Measurements from ENCODE around the gene LGI2.
"Not testable (repeated sequence)": the region's sequence is repeated elsewhere in the genome, so short reads cannot be mapped to it uniquely, and the experiment has no call there.

Gene LGI2, protein sequence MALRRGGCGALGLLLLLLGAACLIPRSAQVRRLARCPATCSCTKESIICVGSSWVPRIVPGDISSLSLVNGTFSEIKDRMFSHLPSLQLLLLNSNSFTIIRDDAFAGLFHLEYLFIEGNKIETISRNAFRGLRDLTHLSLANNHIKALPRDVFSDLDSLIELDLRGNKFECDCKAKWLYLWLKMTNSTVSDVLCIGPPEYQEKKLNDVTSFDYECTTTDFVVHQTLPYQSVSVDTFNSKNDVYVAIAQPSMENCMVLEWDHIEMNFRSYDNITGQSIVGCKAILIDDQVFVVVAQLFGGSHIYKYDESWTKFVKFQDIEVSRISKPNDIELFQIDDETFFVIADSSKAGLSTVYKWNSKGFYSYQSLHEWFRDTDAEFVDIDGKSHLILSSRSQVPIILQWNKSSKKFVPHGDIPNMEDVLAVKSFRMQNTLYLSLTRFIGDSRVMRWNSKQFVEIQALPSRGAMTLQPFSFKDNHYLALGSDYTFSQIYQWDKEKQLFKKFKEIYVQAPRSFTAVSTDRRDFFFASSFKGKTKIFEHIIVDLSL

DNA sequence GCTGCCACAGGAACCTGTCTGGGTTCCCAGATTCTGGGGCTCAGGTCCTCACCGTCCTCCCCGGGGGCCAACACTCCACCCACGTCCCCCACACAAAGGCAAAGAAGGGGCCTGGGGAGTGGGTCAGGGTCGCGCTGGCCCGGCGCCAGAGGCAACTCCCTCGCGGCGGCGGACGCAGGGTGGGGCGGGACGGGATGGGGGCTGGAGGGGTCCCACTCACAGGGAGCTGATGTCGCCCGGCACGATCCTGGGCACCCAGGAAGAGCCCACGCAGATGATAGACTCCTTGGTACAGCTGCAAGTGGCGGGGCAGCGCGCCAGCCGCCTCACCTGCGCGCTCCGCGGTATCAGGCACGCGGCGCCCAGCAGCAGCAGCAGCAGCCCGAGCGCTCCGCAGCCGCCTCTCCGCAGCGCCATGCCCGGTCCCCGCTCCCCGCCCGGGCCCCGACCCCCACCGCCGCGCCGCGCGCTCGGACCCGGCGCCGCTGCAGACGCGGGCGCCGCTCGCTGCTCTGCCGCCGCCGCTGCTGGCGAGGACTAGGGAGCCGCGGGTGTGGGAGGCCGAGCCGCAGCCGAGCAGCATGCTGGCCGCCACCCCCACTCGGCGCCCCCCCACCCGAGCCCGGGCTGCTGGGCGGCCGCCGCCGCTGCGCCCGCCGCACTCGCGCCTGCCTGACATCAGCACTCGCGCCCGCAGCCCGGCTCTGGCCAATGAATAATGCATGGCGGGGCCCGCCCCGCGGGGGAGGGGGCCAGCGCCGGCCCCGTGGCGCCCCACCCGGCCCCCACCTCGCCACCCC, at the start of gene LGI2:
Gene LGI2, minus strand, starts transcription at position 670 of the 800 bp plus-strand sequence. Its CDS starts 253 bp downstream, at position 417.
- no peak for DNase-seq (ENCODE audit: low spot score)

DNA sequence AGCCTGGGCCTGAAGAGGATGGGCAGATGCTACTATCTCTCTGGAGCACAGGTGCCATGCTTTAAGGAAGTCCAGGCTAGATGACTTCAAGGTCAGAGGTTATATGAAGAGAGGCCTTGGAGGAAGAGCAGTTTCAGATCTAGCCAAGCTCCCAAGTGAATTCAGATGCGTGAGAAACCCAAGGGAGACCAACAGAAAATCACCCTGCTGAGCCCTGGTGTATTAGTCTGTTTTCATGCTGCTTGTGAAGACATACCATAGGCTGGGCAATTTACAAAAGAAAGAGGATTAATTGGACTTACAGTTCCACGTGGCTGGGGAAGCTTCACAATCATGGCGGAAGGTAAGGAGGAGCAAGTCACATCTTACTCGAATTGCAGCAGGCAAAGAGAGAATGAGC, 47.8 kb upstream of the LGI2 start:
- DNase-seq (ENCODE audit: low spot score): no peak

DNA sequence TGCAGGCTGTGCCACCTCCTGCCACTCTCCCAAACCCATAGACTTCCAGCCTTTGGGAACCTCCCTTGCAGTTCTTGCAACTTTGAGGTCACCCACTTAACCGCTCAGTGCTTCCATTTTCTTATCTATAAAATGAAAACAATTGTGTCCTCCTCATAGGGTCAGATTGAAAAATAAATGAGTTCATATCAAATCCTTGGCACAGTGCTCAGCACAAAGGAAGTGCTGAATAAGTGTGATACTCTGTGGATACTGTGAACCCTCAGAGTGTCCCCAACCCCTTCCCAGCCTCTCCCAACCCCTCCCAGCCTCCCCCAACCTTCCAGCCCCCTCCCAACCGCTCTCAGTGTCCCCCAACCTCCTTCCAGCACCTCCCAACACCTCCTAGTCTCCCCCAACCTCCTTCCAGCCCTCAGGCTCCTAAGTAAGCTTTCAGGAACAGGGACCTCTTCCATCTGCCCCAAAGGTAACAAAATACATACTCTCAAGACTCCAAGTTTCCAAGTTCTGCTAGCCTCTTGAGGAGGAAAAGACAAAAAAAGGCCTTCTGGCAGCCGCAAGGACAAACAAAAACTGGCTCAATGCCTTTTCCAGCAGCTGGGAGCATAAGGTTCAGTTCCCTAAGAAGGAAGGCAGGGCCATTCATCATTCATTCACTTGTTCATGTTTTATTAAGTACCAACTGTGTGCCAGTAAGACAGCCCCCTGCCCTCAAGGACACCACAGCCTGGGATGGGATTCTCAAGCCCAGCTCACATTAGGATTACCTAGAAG, 46.1 kb upstream of the LGI2 start:
- no peak for DNase-seq (ENCODE audit: low spot score)

DNA sequence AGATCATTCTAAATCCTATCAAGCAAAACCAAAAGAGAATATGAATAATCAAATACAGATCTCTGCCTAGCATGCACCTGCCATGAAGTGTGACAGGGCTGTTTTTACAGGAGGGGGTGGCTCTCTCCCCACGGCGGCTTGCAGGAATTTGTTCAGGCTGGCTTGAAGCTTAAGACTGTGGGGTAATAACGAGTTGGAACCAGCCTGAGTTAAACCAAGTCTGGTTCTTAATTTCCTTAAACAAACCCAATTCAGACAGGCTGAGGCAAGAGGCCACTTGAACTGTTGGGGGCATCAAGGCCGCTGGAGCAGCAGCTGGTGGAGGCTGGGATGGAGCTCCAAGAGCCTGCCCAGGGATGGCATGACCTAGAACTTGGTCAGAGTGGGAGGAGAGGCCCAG, 45.1 kb upstream of the LGI2 start:
- DNase-seq (ENCODE audit: low spot score): no peak

DNA sequence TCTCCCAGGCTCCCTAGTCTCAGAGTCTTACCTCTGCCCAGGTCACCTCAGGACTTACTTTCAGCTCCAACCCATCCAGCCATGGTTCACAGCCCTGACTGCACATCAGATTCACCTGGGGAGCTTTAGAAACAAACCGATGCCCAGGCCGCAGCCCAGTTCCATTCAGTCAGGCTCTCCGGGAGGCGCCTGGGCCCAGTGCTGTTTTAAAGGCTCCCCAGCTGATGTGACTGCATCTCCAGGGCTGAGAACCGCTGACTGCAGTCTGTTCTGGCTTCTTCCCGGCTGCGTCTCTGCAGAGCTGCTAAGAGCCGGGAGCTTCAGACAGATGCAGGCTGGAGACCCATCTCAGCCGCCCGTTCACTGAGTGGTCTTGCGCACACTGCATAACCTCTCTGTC, 44.4 kb upstream of the LGI2 start:
- no peak for DNase-seq (ENCODE audit: low spot score)

DNA sequence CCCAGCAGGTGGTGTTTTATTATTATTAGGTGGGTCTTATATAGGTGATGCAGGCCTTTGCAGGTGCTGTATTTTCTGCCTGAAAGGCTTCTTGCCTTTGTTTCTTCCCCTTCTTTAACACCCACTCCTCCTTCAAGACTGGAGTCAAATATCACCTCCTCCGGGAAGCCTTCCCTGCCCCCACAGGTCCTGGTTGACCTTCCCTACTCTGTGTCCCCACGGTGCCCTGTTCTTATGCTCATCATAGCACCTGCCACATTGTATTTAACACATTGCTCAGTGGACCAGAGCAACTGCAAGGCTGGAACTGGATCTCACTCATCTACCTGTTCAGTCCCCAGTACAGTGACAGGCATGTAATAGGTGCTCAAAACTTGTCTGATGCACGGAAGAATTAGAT, 39.8 kb upstream of the LGI2 start:
- DNase-seq (ENCODE audit: low spot score): no peak

DNA sequence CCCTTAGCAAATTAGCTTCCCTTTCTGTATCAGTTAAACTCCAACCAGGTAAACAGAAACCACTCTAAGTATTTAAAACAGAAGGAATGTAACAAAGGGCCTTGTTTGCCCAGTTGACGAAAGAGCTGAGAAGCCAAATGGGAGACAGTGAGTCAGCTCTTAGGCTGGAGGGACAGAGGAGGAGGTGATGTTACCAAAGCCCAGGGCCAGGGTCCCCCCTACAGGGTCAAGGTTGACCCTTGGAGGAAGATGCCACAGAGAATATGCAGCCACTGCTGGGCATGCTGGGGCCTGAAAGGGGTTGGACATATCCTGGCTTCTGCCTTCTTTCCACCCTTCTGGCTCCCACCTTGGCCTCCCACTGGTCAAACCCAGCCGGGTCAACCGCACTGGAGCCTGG, 38.3 kb upstream of the LGI2 start:
- DNase-seq (ENCODE audit: low spot score): no peak

DNA sequence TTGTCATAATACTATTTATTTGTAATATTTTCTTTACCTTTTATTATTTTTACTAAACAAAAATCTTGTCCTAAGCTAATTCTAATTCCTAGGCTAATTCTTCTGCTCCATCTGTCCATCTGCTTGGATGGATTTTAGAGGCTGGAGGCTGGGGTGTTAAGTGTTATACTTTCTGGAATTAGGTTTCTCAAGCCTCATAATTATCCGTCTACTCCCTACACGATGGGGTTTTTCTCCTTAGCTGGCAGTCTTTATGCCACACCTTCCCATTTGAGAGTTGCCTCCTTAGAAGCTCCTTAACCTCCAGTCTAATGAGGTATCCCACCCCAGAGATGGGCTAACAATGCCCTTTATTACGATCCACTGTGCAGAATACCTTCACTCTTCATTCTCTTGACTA, 37.6 kb upstream of the LGI2 start:
- no peak for DNase-seq (ENCODE audit: low spot score)

DNA sequence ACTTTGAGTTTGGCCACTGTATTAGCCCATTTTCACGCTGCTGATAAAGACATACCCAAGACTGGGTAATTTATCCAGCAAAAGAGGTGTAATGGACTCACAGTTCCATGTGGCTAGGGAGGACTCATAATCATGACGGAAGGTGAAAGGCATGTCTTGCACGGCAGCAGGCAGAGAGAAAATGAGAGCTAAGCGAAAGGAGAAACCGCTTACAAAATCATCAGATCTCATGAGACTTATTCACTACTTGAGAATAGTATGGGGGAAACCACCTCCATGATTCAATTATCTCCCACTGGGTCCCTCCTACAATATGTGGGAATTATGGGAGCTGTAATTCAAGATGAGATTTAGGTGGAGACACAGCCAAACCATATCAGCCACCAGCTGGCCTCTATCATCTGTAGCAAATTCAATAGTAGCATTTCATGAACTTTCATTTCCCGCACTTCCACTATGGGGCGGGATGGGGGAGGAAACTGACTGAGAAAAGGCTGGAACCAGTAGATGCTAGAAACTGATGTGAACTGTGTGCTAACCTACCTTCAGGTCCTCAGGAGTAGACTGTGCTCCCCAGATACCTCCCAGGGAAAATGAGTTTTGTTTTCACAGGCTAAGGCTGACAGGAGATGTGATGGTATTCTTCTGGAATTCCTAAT, 35.3 kb upstream of the LGI2 start:
- no peak for DNase-seq (ENCODE audit: low spot score)

DNA sequence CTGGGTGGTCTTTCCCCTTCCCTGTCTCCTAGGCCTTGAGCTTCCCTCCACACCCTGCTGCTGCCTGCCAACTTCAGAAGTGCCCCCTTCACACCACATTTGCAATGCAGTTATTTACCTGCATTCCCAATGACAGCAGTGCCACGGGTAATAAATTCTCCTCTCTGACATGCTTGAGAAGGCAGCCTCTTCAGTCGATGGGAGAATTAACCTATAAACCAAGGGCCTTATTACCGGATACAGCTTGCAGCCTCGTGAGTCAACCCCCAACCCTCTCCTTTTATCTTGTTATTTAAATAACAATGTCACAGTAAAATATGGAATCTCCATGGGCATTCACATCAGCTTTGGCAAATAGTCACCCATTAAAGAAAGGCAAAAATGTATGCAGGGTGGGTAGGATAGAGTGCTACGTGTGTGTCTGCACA, 34.7 kb upstream of the LGI2 start:
- DNase-seq (ENCODE audit: low spot score): no peak

DNA sequence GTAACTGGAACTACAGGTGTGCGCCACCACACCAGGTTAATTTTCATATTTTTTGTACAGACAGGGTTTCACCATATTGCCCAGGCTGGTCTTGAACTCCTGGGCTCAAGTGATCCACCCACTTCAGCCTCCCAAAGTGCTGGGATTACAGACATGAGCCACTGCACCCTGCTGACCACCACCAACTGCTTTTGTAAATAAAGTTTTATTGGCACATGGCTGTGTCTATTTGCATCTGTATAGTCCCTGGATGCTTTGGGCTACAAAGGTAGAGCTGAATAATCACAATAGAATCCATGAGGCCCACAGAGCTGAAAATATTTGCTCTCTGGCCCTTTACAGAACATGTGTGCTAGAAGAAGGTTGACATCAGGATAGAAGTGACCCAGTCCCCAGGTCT, 33.7 kb upstream of the LGI2 start:
- DNase-seq (ENCODE audit: low spot score): not testable (repeated sequence)

DNA sequence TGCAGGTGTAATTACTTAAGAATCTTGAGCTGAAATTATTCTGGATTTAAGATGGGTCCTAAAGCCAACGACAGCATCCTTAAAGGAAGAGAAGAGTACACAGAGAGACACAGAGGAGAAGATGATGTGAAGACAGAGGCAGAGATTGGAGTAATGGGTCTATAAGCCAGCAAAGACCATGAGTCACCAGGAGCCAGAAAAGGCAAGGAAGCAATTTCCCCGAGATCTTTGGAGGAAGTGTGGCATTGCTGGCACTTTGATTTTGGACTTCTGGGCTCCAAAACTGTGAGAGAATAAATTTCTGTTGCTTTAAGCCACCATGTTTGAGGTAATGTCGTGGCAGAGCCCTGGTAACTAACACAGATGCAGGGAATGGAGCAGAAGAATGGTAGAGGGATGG, 32.4 kb upstream of the LGI2 start:
- DNase-seq (ENCODE audit: low spot score): no peak

DNA sequence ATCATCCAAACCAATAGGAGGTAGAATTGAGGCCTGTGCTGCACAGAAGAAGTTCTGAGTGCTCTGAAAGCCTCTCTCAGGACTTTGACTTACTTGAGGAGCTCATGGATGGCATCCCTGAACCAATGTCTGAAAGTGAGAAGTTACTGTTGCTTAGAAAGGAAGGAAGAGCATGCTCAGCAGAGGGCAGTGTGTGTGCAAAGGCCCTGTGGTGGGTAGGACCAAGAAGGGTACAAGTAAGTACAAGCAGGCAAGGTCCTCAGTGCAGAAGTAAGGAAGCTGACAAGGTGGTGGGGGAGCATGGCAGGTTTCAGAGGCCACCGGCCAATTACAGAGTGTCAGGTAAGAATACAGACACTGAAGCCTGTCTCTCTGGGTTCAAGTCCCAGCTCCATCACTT, 31.4 kb upstream of the LGI2 start:
- no peak for DNase-seq (ENCODE audit: low spot score)

DNA sequence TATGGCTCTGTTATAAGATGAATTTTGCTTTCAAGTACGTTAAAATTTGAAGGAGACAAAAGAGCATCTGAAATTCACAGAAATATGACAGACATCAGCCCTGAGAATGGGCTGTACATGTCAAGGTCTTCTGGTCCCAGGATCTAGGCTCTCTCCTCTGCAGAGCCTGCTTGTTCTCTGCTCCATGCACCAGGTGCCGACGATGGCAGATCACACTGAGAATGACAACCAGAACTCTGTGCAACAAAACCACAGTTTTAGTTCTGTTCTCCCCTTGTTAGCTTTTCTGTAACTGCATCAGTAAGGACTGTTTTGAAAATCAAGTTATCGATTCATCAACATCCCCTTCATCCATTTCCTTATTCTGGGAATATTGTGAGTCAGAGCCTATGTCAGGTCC, 30.9 kb upstream of the LGI2 start:
- DNase-seq (ENCODE audit: low spot score): no peak

DNA sequence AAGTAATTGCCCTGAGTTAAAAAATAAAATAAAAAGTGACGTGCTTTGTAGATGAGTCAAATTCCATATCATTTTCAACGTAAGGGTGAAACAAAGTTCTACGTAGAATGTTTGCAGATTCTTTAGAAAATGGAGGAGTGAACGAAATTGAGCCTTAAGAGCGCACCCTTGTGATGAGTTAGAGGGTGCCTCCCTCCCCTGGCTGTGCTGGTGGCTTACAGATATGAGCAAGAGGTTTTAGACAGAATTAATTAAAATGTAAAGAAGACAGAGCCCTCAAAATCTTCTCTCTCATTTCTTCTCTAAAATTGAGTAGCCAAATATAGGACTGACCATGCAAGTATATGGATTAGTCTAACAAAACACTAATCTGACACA, 30.2 kb upstream of the LGI2 start:
- no peak for DNase-seq (ENCODE audit: low spot score)

DNA sequence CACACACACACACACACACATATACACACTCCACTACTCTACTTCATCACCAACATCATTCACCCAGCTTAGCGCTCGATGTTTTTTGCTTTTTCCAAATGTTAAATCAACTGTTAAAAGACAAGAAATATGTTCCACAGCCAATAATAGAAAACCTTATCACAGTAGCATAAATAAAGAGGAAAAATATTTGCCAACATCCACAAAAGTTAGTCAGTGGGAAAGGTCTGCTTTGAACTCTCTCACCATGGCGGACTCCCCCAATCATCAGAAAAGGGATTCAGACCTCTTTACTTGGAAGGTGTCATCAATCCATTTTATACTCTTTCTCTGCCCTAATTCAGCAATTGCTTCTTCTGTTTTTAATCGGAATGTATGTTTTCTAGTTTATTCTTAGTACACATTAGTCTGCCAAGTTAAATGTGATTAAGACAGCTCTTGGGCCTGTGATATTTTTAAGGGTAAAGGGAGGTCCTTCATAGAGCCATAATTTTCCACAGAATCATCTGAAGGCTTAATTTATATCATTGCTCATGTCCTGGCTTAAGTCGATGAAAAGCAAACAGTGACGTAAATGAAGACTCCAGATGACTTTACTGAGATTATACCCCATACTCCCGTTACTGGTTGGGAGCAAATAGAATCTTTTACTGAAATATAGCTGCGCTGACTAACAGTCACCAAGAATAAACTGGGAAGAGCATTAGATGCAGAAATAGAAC, 29.7 kb upstream of the LGI2 start:
- no peak for DNase-seq (ENCODE audit: low spot score)

DNA sequence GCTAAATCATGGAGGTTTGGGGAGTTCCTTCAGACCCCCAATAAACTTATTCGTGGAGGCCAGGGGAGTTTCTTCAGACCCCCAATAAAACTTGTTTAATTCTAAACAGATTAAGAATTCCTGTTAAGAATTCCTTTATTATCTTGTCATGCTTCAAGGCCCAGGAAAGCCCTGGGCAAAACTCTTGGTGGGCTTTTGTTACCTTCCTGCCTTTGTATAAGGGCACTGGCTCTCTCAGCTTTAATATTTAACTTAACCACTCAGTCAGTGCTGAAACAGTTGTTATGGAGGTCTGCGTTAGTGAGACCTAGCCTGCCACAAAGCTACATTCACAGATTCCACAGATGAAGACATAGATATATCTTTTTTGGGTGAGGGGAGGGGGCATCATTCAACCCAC, 29.0 kb upstream of the LGI2 start:
- no peak for DNase-seq (ENCODE audit: low spot score)

DNA sequence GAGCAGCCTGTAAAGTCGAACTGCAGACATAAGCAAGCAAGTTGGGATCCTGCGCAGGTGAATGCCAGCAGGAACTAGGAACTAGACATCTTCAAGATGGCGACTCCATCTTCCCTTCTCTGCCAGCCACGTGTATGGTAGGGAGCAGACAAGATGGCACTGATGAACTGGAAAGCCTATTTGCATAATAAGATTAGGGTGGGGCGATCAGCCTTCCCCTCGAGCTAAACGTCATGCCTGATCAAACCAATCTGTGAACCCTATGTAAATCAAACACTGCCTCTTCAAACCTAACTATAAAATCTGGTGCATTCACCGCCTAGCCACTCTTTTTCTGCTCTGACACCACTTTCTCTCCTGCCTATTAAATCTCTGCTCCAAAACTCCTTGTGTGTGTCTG, 28.1 kb upstream of the LGI2 start:
- DNase-seq (ENCODE audit: low spot score): no peak

DNA sequence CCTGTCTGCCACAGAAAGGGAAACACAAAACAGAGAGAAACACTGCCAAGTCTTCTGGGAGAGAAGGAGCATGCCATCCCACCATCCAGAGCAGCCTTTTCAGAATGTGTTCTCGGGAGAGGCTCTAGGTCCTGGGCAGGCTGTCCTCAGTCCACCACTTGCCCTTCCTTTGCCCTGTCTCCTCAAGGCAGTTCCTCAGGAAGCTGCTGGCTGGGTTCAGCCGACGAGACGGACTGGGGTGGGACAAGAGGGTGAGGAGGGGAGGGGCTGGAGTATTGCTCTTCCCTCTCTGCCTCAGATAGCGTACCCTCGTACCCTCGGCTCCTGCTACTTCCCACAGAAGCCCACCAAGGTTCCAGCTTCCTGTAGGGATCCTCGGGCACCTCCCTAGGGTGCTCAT, 26.6 kb upstream of the LGI2 start:
- no peak for DNase-seq (ENCODE audit: low spot score)

DNA sequence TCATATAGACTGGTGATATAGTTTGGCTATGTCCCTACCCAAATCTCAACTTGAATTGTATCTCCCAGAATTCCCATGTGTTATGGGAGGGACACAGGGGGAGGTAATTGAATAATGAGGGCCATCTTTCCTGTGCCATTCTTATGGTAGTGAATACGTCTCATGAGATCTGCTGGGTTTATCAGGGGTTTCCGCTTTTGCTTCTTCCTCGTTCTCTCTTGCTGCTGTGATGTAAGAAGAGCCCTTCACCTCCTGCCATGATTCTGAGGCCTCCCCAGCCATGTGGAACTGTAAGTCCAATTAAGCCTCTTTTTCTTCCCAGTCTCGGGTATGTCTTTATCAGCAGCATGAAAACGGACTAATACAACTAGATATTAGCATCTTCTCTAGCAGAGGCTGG, 21.3 kb upstream of the LGI2 start:
- DNase-seq (ENCODE audit: low spot score): not testable (repeated sequence)

DNA sequence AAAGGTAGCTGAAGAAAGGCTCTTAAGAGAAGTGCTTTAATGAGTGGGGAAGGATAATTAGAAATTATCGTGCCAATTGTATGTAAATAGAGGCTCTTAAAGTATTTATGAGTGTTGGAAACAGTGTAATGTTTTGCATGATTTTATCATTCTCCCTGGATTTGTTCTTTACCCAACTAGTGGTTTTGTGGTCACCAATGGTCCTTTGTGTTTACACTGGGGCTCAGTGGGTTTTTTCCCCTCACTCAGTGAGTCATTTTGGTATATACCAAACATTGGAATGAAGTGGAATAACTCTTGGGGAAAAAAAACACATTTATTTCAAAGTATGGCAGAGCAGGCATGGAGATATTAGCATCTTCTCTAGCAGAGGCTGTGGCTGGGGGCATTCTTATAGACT, 20.8 kb upstream of the LGI2 start:
- DNase-seq (ENCODE audit: low spot score): no peak
